PC-9 (cell line): ENCODE data around the gene MORF4L2. TPM values are rescaled to one million over a fixed set of nuclear protein-coding genes. Genes with fewer than 3 reads are reported as not detected.

Experiments
- BruUV-seq: library from RNA; stranded (reverse); fragments of 400-500 nt; replicated peaks from 2 replicates; lab custom pipeline; 2021; lab: Mats Ljungman, UMichigan
- CTCF ChIA-PET: fragments of 300-600 bp; sonication (Branson Sonifier 250); formaldehyde crosslinking; loops from one replicate; lab custom pipeline; 2022; ENCODE audit warnings: antibody characterized with exemption; lab: Charles Lee
- POLR2A ChIA-PET: fragments of 300-600 bp; sonication (Branson Sonifier 250); formaldehyde crosslinking; loops from one replicate; lab custom pipeline; 2022; ENCODE audit warnings: antibody characterized with exemption; ENCODE audit not compliant: unreplicated experiment; lab: Charles Lee
- DNase-seq, 2 experiments: peaks; one replicate each; pipeline versions ENCODE4 v3.0.0 to v3.0.0-alpha.2; 2015 to 2022; ENCODE audit warnings: mixed read lengths in 1 of 2
- H2AFZ ChIP-seq: fragments of 200-600 bp; sonication (generic); 2 replicates; pipeline ENCODE4 v1.8.1; 2017; ENCODE audit warnings: antibody characterized with exemption
- H3F3A ChIP-seq: fragments of 200-600 bp; sonication (generic); 2 replicates; pipeline ENCODE4 v1.8.1; 2017; ENCODE audit warnings: antibody characterized with exemption, mild to moderate bottlenecking, low read depth; ENCODE audit not compliant: insufficient read depth
- H3K27ac ChIP-seq: fragments of 200-600 bp; sonication (generic); 2 replicates; pipeline ENCODE4 v1.6.1; 2016; ENCODE audit warnings: mixed run types
- H3K27me3 ChIP-seq: fragments of 200-600 bp; sonication (generic); 2 replicates; pipeline ENCODE4 v1.6.1; 2016; ENCODE audit warnings: low read depth, mixed run types; ENCODE audit not compliant: insufficient read depth
- H3K36me3 ChIP-seq: fragments of 200-600 bp; sonication (generic); 2 replicates; pipeline ENCODE4 v1.6.1; 2016; ENCODE audit warnings: low read depth, mixed run types
- H3K4me1 ChIP-seq: fragments of 200-600 bp; sonication (generic); replicated peaks from 2 replicates; pipeline ENCODE4 v1.6.1; 2016; ENCODE audit warnings: mixed run types; ENCODE audit not compliant: insufficient read depth
- H3K4me2 ChIP-seq: fragments of 200-600 bp; sonication (generic); 2 replicates; pipeline ENCODE4 v1.6.1; 2017; ENCODE audit warnings: mixed run types
- H3K4me3 ChIP-seq: fragments of 200-600 bp; sonication (generic); 2 replicates; pipeline ENCODE4 v1.6.1; 2016; ENCODE audit warnings: mixed run types
- H3K79me2 ChIP-seq: fragments of 200-600 bp; sonication (generic); 2 replicates; pipeline ENCODE4 v1.6.1; 2017; ENCODE audit warnings: low read depth, mixed run types
- H3K9me2 ChIP-seq: fragments of 200-600 bp; sonication (generic); 2 replicates; pipeline ENCODE4 v1.8.1; 2017; ENCODE audit warnings: mild to moderate bottlenecking; ENCODE audit not compliant: insufficient read depth
- H3K9me3 ChIP-seq: fragments of 200-600 bp; sonication (generic); 2 replicates; pipeline ENCODE4 v1.8.1; 2016; ENCODE audit warnings: low read depth; ENCODE audit not compliant: insufficient read depth
- H4K20me1 ChIP-seq: fragments of 200-600 bp; sonication (generic); 2 replicates; pipeline ENCODE4 v1.8.1; 2017; ENCODE audit not compliant: insufficient read depth
- CTCF ChIP-seq: fragments of 200-600 bp; sonication (generic); conservative IDR thresholded peaks from 2 replicates; pipeline ENCODE4 v1.6.1; 2017; ENCODE audit warnings: mixed run types, antibody characterized with exemption, mild to moderate bottlenecking, moderate library complexity
- EZH2 ChIP-seq: fragments of 200-600 bp; sonication (generic); IDR thresholded peaks from 2 replicates; pipeline ENCODE4 v1.8.0; 2017; ENCODE audit warnings: antibody characterized with exemption, low read depth
- intact Hi-C: fragments of 100-400 bp; cut with micrococcal nuclease; formaldehyde crosslinking; loops from one replicate; pipeline ENCODE4 v1.10.0; 2022; ENCODE audit not compliant: unreplicated experiment
- total RNA-seq: library from RNA; stranded (reverse); gene quantifications from 2 replicates; pipeline ENCODE4 v1.2.3, GENCODE V29; 2021

MORF4L2 gene
- total RNA-seq, 1 experiment from 2014 or later: 385 TPM

GRCh38 chrX:103733017-103733416 lies 46.5 kb upstream of the MORF4L2 start:
- no peaks in the 10 kb centered on the region for H3K4me1 ChIP-seq
- ChIA-PET POLR2A (no interaction called here), CTCF (no interaction called here)

GRCh38 chrX:103730796-103731493 lies 44.4 kb upstream of the MORF4L2 start:
- BruUV-seq: no TSS peak
- H4K20me1 ChIP-seq: no peaks in the 10 kb centered on the region
- no peak overlapping the region for H3K4me2 ChIP-seq
- no peaks in the 10 kb centered on the region for H3K9me3 ChIP-seq
- H3K79me2 ChIP-seq: no peaks in the 10 kb centered on the region
- H3K27ac ChIP-seq: no peak overlapping the region
- H3K36me3 ChIP-seq: no peaks in the 10 kb centered on the region
- no peak overlapping the region for H3K4me3 ChIP-seq
- DNase-seq: no peak
- no peaks in the 10 kb centered on the region for H3K4me1 ChIP-seq
- TF ChIP-seq EZH2: no peak
- TF ChIP-seq CTCF: no peak
- 0 out of 2 replicates have a peak, but pooled peaks cover 3% of the 10 kb centered on the region for H3K27me3 ChIP-seq
- H2AFZ ChIP-seq: no peak overlapping the region
- no peaks in the 10 kb centered on the region for H3F3A ChIP-seq
- intact Hi-C loops: no loop called here
- POLR2A ChIA-PET: no interaction called here
- CTCF ChIA-PET: interaction anchor here (0.6 kb wide), 1 partner anchor 101 kb away, joined by 4 read pairs; no protein-coding TSS in a partner anchor
- H3K9me2 ChIP-seq: no peaks in the 10 kb centered on the region

More at GRCh38 chrX:103733017-103733416, 46.5 kb upstream of the MORF4L2 start:
- Histone ChIP-seq H3K4me3 (no peak overlapping the region), H2AFZ (no peak overlapping the region), H3F3A (no peaks in the 10 kb centered on the region), H3K36me3 (no peaks in the 10 kb centered on the region), H3K79me2 (no peaks in the 10 kb centered on the region), H3K9me3 (no peaks in the 10 kb centered on the region), H3K4me2 (no peak overlapping the region), H3K27me3 (0 out of 2 replicates have a peak, but pooled peaks cover 3% of the 10 kb centered on the region), H3K27ac (no peak overlapping the region), H4K20me1 (no peaks in the 10 kb centered on the region), H3K9me2 (no peaks in the 10 kb centered on the region)
- no peak for DNase-seq
- no TSS peak for BruUV-seq
- TF ChIP-seq CTCF: no peak
- no peak for TF ChIP-seq EZH2
- intact Hi-C loops: no loop called here

- no peak overlapping the region for H3K4me3 ChIP-seq
- H4K20me1 ChIP-seq: no peaks in the 10 kb centered on the region
- H3K79me2 ChIP-seq: no peaks in the 10 kb centered on the region
- H3K27ac ChIP-seq: no peak overlapping the region
- POLR2A ChIA-PET: no interaction called here
- TF ChIP-seq EZH2 (no peak), CTCF (no peak)
- no peak overlapping the region for H2AFZ ChIP-seq
- no peak for DNase-seq
- no peaks in the 10 kb centered on the region for H3K9me3 ChIP-seq
- no peaks in the 10 kb centered on the region for H3K36me3 ChIP-seq
- H3K27me3 ChIP-seq: 0 out of 2 replicates have a peak, but pooled peaks cover 3% of the 10 kb centered on the region
- BruUV-seq: no TSS peak
- no peak overlapping the region for H3K4me2 ChIP-seq
- no peaks in the 10 kb centered on the region for H3K4me1 ChIP-seq
- no peaks in the 10 kb centered on the region for H3F3A ChIP-seq
- H3K9me2 ChIP-seq: no peaks in the 10 kb centered on the region
- CTCF ChIA-PET: no interaction called here
- intact Hi-C loops: no loop called here
Observed at GRCh38 chrX:103730147-103730795, 43.8 kb upstream of the MORF4L2 start.
